Mesothelial cell of epicardium (in vitro differentiated cells): ENCODE measurements around the gene MAP4. TPM values are rescaled to one million over a fixed set of nuclear protein-coding genes. Genes with fewer than 3 reads are reported as not detected.

Experiments used
- DNase-seq, 2 experiments: peaks; one replicate each; pipeline ENCODE4 v3.0.0; 2021; ENCODE audit warnings: low spot score in 2 of 2; ENCODE audit not compliant: unreplicated experiment in 2 of 2
- H3K27ac Mint-ChIP-seq: 2 replicates; pipeline ENCODE4 v1.8.0; 2021; ENCODE audit warnings: mixed read lengths
- H3K27me3 Mint-ChIP-seq: 2 replicates; pipeline ENCODE4 v1.8.0; 2021; ENCODE audit warnings: low read depth, mixed read lengths
- H3K36me3 Mint-ChIP-seq: 2 replicates; pipeline ENCODE4 v1.8.0; 2021; ENCODE audit warnings: mixed read lengths
- H3K4me1 Mint-ChIP-seq: 2 replicates; pipeline ENCODE4 v1.8.0; 2021; ENCODE audit warnings: mixed read lengths
- H3K4me3 Mint-ChIP-seq: 2 replicates; pipeline ENCODE4 v1.8.0; 2021; ENCODE audit warnings: mild to moderate bottlenecking, moderate library complexity, mixed read lengths
- H3K9me3 Mint-ChIP-seq: 2 replicates; pipeline ENCODE4 v1.8.0; 2021; ENCODE audit warnings: mixed read lengths
- CTCF ChIP-seq: fragments of 200-600 bp; sonication (generic); IDR thresholded peaks from one replicate; pipeline ENCODE4 v1.5.0; 2021; ENCODE audit warnings: antibody characterized with exemption; ENCODE audit not compliant: unreplicated experiment
- total RNA-seq: library from RNA; stranded (reverse); gene quantifications from 3 replicates; pipeline ENCODE4 v1.2.1, GENCODE V29; 2021

MAP4 gene
- total RNA-seq, 1 donor from 2014 or later: 153 TPM

GRCh38 chr3:48047841-48048464, 31.7 kb upstream of the MAP4 start:
- TF ChIP-seq CTCF: no peak
- H3K4me1 Mint-ChIP-seq: peaks cover 7% of the 10 kb centered on the region
- no peak for DNase-seq
- peaks cover 22% of the 10 kb centered on the region for H3K36me3 Mint-ChIP-seq
- H3K9me3 Mint-ChIP-seq: no peaks in the 10 kb centered on the region
- no peaks in the 10 kb centered on the region for H3K27me3 Mint-ChIP-seq
- no peak overlapping the region for H3K27ac Mint-ChIP-seq
- no peak overlapping the region for H3K4me3 Mint-ChIP-seq

- H3K4me3 Mint-ChIP-seq: no peak overlapping the region
- peaks cover 4% of the 10 kb centered on the region for H3K36me3 Mint-ChIP-seq
- TF ChIP-seq CTCF: no peak
- H3K4me1 Mint-ChIP-seq: peaks cover 22% of the 10 kb centered on the region
- no peaks in the 10 kb centered on the region for H3K9me3 Mint-ChIP-seq
- no peaks in the 10 kb centered on the region for H3K27me3 Mint-ChIP-seq
- H3K27ac Mint-ChIP-seq: peak overlapping the region; percentile 68
- DNase-seq: no peak
Observed at GRCh38 chr3:48042071-48042760, 26.0 kb upstream of the MAP4 start.

GRCh38 chr3:48039487-48040190, 23.4 kb upstream of the MAP4 start:
- H3K9me3 Mint-ChIP-seq: no peaks in the 10 kb centered on the region
- H3K27me3 Mint-ChIP-seq: no peaks in the 10 kb centered on the region
- peaks cover 29% of the 10 kb centered on the region for H3K4me1 Mint-ChIP-seq
- H3K4me3 Mint-ChIP-seq: no peak overlapping the region
- peak overlapping the region; percentile 93 for H3K27ac Mint-ChIP-seq
- TF ChIP-seq CTCF: no peak
- no peaks in the 10 kb centered on the region for H3K36me3 Mint-ChIP-seq
- DNase-seq: no peak

- no peak for TF ChIP-seq CTCF
- Mint-ChIP-seq H3K4me3 (no peak overlapping the region), H3K27me3 (no peaks in the 10 kb centered on the region), H3K9me3 (no peaks in the 10 kb centered on the region), H3K36me3 (no peaks in the 10 kb centered on the region), H3K27ac (peak overlapping the region; percentile 93), H3K4me1 (peaks cover 33% of the 10 kb centered on the region)
- DNase-seq: no peak
Observed at GRCh38 chr3:48038971-48039481, 22.8 kb upstream of the MAP4 start.

GRCh38 chr3:48034000-48034516, 17.8 kb upstream of the MAP4 start:
- H3K9me3 Mint-ChIP-seq: no peaks in the 10 kb centered on the region
- TF ChIP-seq CTCF: no peak
- no peaks in the 10 kb centered on the region for H3K36me3 Mint-ChIP-seq
- H3K4me1 Mint-ChIP-seq: peaks cover 23% of the 10 kb centered on the region
- no peaks in the 10 kb centered on the region for H3K27me3 Mint-ChIP-seq
- H3K27ac Mint-ChIP-seq: peak overlapping the region; percentile 75
- no peak overlapping the region for H3K4me3 Mint-ChIP-seq
- no peak for DNase-seq
